GM20000 (cell line): ENCODE data around the gene TSHZ2.
A peak's percentile ranks its signal among the peaks of the same experiment; 100 is the strongest.
"Not testable (repeated sequence)": the region's sequence is repeated elsewhere in the genome, so short reads cannot be mapped to it uniquely, and the experiment has no call there.

Experiments
- DNase-seq: peaks from one replicate; pipeline ENCODE4 v3.0.0; 2012; ENCODE audit warnings: low spot score
- TF ChIP-seq, protein P1 (sequence below): IDR thresholded peaks from 2 replicates; pipeline ENCODE4 v1.5.1; 2012; ENCODE audit warnings: mild to moderate bottlenecking, control low read depth; ENCODE audit errors: extremely low read depth, missing control alignments

TSHZ2 gene

DNA sequence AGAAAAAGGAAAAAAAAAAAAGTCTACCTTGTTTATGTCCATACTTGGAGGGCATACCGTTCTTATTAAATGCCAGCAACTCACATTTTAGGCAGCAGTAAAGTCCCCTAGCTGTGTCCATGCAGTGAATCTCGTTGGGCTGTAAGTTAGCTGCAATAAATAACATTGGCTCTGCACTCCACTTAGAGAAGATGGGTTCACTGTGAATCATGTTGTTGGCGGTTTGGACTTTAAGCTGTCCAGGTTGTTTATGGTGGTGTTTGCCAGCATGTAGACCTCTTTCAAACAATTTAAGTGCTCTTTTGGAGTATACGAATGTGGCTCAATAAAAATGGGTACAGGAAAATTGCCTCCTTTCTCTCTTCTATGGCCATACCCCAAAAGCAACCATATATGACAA lies 494.1 kb downstream of the TSHZ2 start:
- TF ChIP-seq, protein P1, sequence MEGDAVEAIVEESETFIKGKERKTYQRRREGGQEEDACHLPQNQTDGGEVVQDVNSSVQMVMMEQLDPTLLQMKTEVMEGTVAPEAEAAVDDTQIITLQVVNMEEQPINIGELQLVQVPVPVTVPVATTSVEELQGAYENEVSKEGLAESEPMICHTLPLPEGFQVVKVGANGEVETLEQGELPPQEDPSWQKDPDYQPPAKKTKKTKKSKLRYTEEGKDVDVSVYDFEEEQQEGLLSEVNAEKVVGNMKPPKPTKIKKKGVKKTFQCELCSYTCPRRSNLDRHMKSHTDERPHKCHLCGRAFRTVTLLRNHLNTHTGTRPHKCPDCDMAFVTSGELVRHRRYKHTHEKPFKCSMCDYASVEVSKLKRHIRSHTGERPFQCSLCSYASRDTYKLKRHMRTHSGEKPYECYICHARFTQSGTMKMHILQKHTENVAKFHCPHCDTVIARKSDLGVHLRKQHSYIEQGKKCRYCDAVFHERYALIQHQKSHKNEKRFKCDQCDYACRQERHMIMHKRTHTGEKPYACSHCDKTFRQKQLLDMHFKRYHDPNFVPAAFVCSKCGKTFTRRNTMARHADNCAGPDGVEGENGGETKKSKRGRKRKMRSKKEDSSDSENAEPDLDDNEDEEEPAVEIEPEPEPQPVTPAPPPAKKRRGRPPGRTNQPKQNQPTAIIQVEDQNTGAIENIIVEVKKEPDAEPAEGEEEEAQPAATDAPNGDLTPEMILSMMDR: no peak
- no peak for DNase-seq

DNA sequence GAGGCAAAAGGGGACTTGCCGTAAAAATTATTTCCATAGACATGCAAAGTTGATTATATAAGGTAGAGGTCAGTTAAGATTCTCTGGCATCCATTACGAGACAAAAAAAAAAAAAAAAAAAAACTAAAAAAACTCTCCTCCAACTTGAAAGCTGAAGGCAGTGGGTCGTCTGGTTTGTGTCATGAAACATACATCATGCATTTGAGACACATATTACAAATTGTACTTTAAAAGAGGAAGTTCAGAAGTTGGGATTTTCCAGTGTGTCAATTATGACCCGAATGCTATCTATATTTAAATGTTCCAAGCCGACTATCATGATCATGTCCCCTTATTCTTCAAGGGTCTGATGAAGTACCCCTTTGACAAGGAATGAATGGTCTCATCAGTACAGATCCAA lies 496.4 kb downstream of the TSHZ2 start:
- TF ChIP-seq, protein P1: no peak

DNA sequence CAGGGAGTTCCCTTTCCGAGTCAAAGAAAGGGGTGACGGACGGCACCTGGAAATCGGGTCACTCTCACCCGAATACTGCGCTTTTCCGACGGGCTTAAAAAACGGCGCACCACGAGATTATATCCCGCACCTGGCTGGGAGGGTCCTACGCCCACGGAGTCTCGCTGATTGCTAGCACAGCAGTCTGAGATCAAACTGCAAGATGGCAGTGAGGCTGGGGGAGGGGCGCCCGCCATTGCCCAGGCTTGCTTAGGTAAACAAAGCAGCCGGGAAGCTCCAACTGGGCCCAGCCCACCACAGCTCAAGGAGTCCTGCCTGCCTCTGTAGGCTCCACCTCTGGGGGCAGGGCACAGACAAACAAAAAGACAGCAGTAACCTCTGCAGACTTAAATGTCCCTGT lies 500.7 kb downstream of the TSHZ2 start:
- DNase-seq: not testable (repeated sequence)

More for the DNA sequence above, 496.4 kb downstream of the TSHZ2 start:
- DNase-seq: peak; percentile 41

DNA sequence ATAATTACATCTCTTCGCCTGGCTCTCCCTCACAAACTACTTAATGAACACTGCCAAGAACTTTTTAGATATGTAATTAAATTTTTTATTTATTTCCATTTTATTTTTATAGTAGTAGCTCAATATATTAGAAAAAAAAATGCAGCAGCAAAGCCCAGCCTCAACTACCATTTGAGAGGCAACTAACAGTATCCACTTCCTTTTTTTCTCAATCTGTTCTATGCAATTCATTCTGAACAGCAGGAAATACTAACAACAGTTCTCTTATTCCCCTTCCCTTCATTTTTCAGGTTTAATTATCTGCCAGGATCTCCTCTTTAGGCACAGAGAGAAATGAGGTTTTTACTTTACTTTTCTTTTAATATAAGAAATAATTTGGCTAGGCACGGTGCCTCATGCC lies 508.8 kb downstream of the TSHZ2 start:
- TF ChIP-seq, protein P1: no peak
- DNase-seq: no peak

DNA sequence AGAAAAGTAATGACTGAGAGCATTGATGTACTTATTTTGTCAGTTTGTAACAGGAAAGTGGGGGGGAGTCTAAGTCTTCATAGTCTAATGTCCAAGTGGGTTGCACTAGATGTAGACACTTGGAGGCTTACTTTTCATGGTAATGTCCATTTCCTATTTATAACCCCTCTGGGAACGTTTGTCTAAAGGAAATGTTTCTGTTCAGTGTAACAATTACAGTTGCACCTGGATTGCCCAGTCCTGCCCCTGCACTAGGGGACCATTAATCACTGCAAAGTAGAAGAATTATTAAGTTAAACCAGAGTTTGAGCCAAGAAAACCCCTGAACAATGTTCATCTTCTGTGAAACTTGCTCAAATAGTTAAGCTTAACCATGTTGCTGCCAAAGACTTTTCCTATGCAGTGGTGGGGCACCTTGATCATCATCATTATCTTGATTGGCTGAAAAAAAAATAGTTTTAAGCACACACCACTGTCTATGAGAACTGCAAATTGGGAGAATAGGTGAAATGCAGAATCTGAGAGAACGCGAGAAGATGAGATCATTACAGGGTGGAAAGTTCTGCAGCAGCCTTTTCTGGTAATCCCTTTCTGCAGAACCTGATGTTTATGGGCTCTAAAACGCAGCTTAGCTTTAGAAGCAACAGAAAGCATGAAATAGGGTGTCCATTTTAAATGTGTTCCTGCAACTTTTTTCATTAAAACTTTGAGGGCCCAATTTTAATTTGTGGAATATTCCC lies 515.5 kb downstream of the TSHZ2 start:
- no peak for DNase-seq
- TF ChIP-seq, protein P1: no peak

DNA sequence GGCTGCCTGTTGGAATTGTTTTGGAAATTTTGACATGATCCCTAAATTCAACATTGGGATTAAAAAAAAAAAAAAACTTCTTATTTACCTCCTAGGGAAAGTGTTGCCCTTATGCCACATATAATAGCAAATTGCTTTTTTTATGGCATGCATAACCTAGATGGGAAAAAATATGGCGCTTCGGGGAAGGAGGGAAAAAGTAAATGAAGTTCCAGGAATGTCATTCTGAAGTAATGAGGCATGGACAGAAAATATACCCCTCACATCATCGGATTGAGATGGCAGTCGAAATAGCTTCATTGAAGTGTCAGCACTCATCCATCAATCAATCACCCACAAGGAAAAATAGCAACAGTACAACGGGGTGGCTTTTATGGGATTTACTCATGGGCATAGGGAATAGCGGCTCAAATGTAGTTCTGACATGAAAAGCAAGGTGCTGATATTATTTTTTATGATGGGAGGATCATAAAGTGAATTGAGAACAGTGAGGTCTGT lies 516.7 kb downstream of the TSHZ2 start:
- no peak for DNase-seq
- TF ChIP-seq, protein P1: no peak

DNA sequence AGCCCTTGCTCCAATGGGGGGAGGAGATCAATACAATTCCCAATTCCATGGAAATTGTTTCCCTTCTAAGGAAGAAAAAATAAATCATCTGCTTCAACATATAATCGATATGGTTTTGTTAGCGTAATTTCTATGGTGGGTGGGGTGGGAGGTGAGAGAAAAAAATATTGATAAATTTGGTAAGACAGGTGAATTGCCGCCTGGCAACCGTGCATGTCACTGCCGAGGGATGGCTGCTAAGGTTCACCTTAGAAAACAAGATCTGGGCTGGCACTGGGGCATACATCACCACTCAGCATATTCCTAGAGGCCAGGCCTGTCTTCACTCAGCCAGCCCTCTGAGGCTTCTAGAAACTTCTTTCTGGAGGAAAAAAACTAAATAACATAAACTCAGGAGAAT lies 517.4 kb downstream of the TSHZ2 start:
- TF ChIP-seq, protein P1: no peak
- no peak for DNase-seq

DNA sequence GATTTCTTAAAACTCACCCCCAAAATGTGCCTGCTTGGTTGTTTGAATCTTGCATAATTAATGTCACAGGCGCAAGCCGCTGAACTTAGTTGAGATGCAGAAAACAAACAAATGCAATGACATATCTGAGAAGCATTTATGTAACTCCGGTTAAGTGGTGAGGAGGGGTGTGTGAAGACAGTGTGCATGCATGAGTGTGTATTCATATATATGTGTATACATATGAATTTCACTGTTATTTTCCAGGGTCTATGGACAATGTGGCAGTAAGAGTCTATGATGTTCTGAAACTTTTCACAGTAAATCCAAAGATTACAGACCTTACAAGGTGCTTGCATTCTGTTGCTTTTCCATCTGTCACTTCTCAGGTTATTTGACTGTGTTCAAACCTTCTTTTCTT lies 518.5 kb downstream of the TSHZ2 start:
- DNase-seq: no peak
- TF ChIP-seq, protein P1: no peak
